ENCODE data around the gene SMIM27.

GRCh38 chr9:32590898-32591297 lies 38.8 kb downstream of the SMIM27 start:
- TF ChIP-seq, protein P1, sequence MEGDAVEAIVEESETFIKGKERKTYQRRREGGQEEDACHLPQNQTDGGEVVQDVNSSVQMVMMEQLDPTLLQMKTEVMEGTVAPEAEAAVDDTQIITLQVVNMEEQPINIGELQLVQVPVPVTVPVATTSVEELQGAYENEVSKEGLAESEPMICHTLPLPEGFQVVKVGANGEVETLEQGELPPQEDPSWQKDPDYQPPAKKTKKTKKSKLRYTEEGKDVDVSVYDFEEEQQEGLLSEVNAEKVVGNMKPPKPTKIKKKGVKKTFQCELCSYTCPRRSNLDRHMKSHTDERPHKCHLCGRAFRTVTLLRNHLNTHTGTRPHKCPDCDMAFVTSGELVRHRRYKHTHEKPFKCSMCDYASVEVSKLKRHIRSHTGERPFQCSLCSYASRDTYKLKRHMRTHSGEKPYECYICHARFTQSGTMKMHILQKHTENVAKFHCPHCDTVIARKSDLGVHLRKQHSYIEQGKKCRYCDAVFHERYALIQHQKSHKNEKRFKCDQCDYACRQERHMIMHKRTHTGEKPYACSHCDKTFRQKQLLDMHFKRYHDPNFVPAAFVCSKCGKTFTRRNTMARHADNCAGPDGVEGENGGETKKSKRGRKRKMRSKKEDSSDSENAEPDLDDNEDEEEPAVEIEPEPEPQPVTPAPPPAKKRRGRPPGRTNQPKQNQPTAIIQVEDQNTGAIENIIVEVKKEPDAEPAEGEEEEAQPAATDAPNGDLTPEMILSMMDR (IDR thresholded peaks at IDR 0.05) = no peak
- no peak for TF ChIP-seq ZFX (IDR thresholded peaks at IDR 0.05; ENCODE audit: borderline replicate concordance)

All from 22Rv1 (cell line).